ENCODE results near the gene ARMC2. TPM values are rescaled to one million over a fixed set of nuclear protein-coding genes. Genes with fewer than 3 reads are reported as not detected.

ARMC2 gene
- total RNA-seq, 2 donors from 2014 or later, result 0.83 to 5.4 TPM

GRCh38 chr6:108866798-108867197, 18.6 kb downstream of the ARMC2 start:
- Mint-ChIP-seq H3K27me3 (no peaks in the 10 kb centered on the region), H3K4me3 (no peak overlapping the region), H3K27ac (no peak overlapping the region), H3K4me1 (ENCODE audit: low read depth in 2 of 2) (peaks cover 35 to 45% of the 10 kb centered on the region in 2 donors), H3K9me3 (no peaks in the 10 kb centered on the region), H3K36me3 (peaks cover 10% of the 10 kb centered on the region)
- DNase-seq (ENCODE audit: low spot score) (no peak), ATAC-seq (no peak)

- peaks cover 10% of the 10 kb centered on the region for H3K36me3 Mint-ChIP-seq
- ATAC-seq, result no peak
- peaks cover 35 to 45% of the 10 kb centered on the region in 2 donors for H3K4me1 Mint-ChIP-seq (ENCODE audit: low read depth in 2 of 2)
- H3K27me3 Mint-ChIP-seq, result no peaks in the 10 kb centered on the region
- H3K4me3 Mint-ChIP-seq, result no peak overlapping the region
- no peak for DNase-seq (ENCODE audit: low spot score)
- no peak overlapping the region for H3K27ac Mint-ChIP-seq
- no peaks in the 10 kb centered on the region for H3K9me3 Mint-ChIP-seq
Measured at GRCh38 chr6:108868647-108869046, 20.4 kb downstream of the ARMC2 start.

- Mint-ChIP-seq H3K27ac (peak overlapping the region; percentile 43 to 64), H3K36me3 (peaks cover 10% of the 10 kb centered on the region), H3K9me3 (no peaks in the 10 kb centered on the region), H3K27me3 (no peaks in the 10 kb centered on the region), H3K4me1 (ENCODE audit: low read depth in 2 of 2) (peaks cover 41 to 49% of the 10 kb centered on the region in 2 donors), H3K4me3 (no peak overlapping the region)
- no peak for ATAC-seq
- DNase-seq (ENCODE audit: low spot score), result no peak
Measured at GRCh38 chr6:108869876-108870275, 21.7 kb downstream of the ARMC2 start.

- ATAC-seq (no peak), DNase-seq (ENCODE audit: low spot score) (no peak)
- Mint-ChIP-seq H3K27me3 (no peaks in the 10 kb centered on the region), H3K4me1 (ENCODE audit: low read depth in 2 of 2) (peaks cover 46 to 53% of the 10 kb centered on the region in 2 donors), H3K27ac (peak overlapping the region; percentile 43 to 64), H3K4me3 (peak overlapping the region; percentile 10), H3K36me3 (peaks cover 10% of the 10 kb centered on the region), H3K9me3 (no peaks in the 10 kb centered on the region)
Measured at GRCh38 chr6:108870357-108870756, 22.1 kb downstream of the ARMC2 start.

GRCh38 chr6:108872141-108872557, 23.9 kb downstream of the ARMC2 start:
- H3K27ac Mint-ChIP-seq, result peak overlapping the region; percentile 77 to 93
- DNase-seq (ENCODE audit: low spot score), result peak; percentile 62

GRCh38 chr6:108872575-108872974, 24.4 kb downstream of the ARMC2 start:
- ATAC-seq (no peak), DNase-seq (ENCODE audit: low spot score) (no peak)
- Mint-ChIP-seq H3K36me3 (peaks cover 13% of the 10 kb centered on the region), H3K27me3 (no peaks in the 10 kb centered on the region), H3K27ac (peak overlapping the region; percentile 77 to 93), H3K4me3 (peak overlapping the region; percentile 31), H3K9me3 (no peaks in the 10 kb centered on the region), H3K4me1 (ENCODE audit: low read depth in 2 of 2) (peaks cover 42 to 50% of the 10 kb centered on the region in 2 donors)

More at GRCh38 chr6:108872141-108872557, 23.9 kb downstream of the ARMC2 start:
- Mint-ChIP-seq H3K9me3 (no peaks in the 10 kb centered on the region), H3K27me3 (no peaks in the 10 kb centered on the region), H3K4me3 (peak overlapping the region; percentile 31), H3K4me1 (ENCODE audit: low read depth in 2 of 2) (peaks cover 42 to 50% of the 10 kb centered on the region in 2 donors), H3K36me3 (peaks cover 10% of the 10 kb centered on the region)
- peak in 1 of 2 donors; percentile 43 for ATAC-seq

- no peak for ATAC-seq
- peaks cover 20% of the 10 kb centered on the region for H3K36me3 Mint-ChIP-seq
- no peaks in the 10 kb centered on the region for H3K27me3 Mint-ChIP-seq
- H3K4me1 Mint-ChIP-seq (ENCODE audit: low read depth in 2 of 2), result peaks cover 42 to 55% of the 10 kb centered on the region in 2 donors
- DNase-seq (ENCODE audit: low spot score), result no peak
- peak overlapping the region; percentile 86 for H3K4me3 Mint-ChIP-seq
- H3K27ac Mint-ChIP-seq, result peak overlapping the region; percentile 93 to 96
- H3K9me3 Mint-ChIP-seq, result no peaks in the 10 kb centered on the region
Measured at GRCh38 chr6:108873251-108873650, 25.0 kb downstream of the ARMC2 start.

GRCh38 chr6:108873971-108874370, 25.7 kb downstream of the ARMC2 start:
- DNase-seq (ENCODE audit: low spot score) (no peak), ATAC-seq (no peak)
- H3K27ac Mint-ChIP-seq, result peak overlapping the region; percentile 93 to 96
- peaks cover 45 to 57% of the 10 kb centered on the region in 2 donors for H3K4me1 Mint-ChIP-seq (ENCODE audit: low read depth in 2 of 2)
- peaks cover 27% of the 10 kb centered on the region for H3K36me3 Mint-ChIP-seq
- peak overlapping the region; percentile 86 for H3K4me3 Mint-ChIP-seq
- peaks cover 4% of the 10 kb centered on the region for H3K9me3 Mint-ChIP-seq
- H3K27me3 Mint-ChIP-seq, result no peaks in the 10 kb centered on the region

GRCh38 chr6:108874470-108875160, 26.4 kb downstream of the ARMC2 start:
- Mint-ChIP-seq H3K4me1 (ENCODE audit: low read depth in 2 of 2) (peaks cover 48 to 64% of the 10 kb centered on the region in 2 donors), H3K27ac (peak overlapping the region; percentile 93 to 96), H3K9me3 (peaks cover 9% of the 10 kb centered on the region), H3K36me3 (peaks cover 34% of the 10 kb centered on the region), H3K4me3 (peak overlapping the region; percentile 86), H3K27me3 (no peaks in the 10 kb centered on the region)
- DNase-seq (ENCODE audit: low spot score), result peak; percentile 76
- peak; percentile 89 to 94 for ATAC-seq

GRCh38 chr6:108875161-108875555, 26.9 kb downstream of the ARMC2 start:
- ATAC-seq (peak; percentile 43 to 60), DNase-seq (ENCODE audit: low spot score) (no peak)
- Mint-ChIP-seq H3K4me1 (ENCODE audit: low read depth in 2 of 2) (peaks cover 48 to 63% of the 10 kb centered on the region in 2 donors), H3K4me3 (peak overlapping the region; percentile 86), H3K27ac (peak overlapping the region; percentile 93 to 96), H3K9me3 (peaks cover 9% of the 10 kb centered on the region), H3K36me3 (peaks cover 31% of the 10 kb centered on the region), H3K27me3 (no peaks in the 10 kb centered on the region)

GRCh38 chr6:108877046-108877751, 29.0 kb downstream of the ARMC2 start:
- peaks cover 11% of the 10 kb centered on the region for H3K9me3 Mint-ChIP-seq
- peaks cover 43 to 63% of the 10 kb centered on the region in 2 donors for H3K4me1 Mint-ChIP-seq (ENCODE audit: low read depth in 2 of 2)
- H3K27ac Mint-ChIP-seq, result peak overlapping the region in 1 of 2 donors; percentile 45
- H3K36me3 Mint-ChIP-seq, result peaks cover 35% of the 10 kb centered on the region
- no peak overlapping the region for H3K4me3 Mint-ChIP-seq
- H3K27me3 Mint-ChIP-seq, result no peaks in the 10 kb centered on the region
- DNase-seq (ENCODE audit: low spot score), result no peak
- no peak for ATAC-seq

GRCh38 chr6:108878942-108879341, 30.7 kb downstream of the ARMC2 start:
- Mint-ChIP-seq H3K4me3 (no peak overlapping the region), H3K9me3 (peaks cover 11% of the 10 kb centered on the region), H3K4me1 (ENCODE audit: low read depth in 2 of 2) (peaks cover 41 to 65% of the 10 kb centered on the region in 2 donors), H3K27me3 (no peaks in the 10 kb centered on the region), H3K36me3 (peaks cover 35% of the 10 kb centered on the region), H3K27ac (peak overlapping the region in 1 of 2 donors; percentile 14)
- DNase-seq (ENCODE audit: low spot score) (no peak), ATAC-seq (no peak)

- Mint-ChIP-seq H3K36me3 (peaks cover 26% of the 10 kb centered on the region), H3K27me3 (no peaks in the 10 kb centered on the region)
Measured at GRCh38 chr6:108883172-108883571, 35.0 kb downstream of the ARMC2 start.

More at GRCh38 chr6:108883172-108883571, 35.0 kb downstream of the ARMC2 start:
- peak overlapping the region; percentile 48 for H3K4me3 Mint-ChIP-seq
- no peak for DNase-seq (ENCODE audit: low spot score)
- peaks cover 33 to 54% of the 10 kb centered on the region in 2 donors for H3K4me1 Mint-ChIP-seq (ENCODE audit: low read depth in 2 of 2)
- peaks cover 11% of the 10 kb centered on the region for H3K9me3 Mint-ChIP-seq
- peak; percentile 85 to 91 for ATAC-seq
- H3K27ac Mint-ChIP-seq, result peak overlapping the region; percentile 76 to 80

All from natural killer cell treated with Interleukin-12 subunit alpha and Interleukin-12 subunit beta and Interleukin-15 and Interleukin-18, amount 100 ng/mL, for 72 hours (primary cell).